ENCODE data around the gene RNU5D-1. TPM values are rescaled to one million over a fixed set of nuclear protein-coding genes. Genes with fewer than 3 reads are reported as not detected.

The RNU5D-1 gene
- total and polyA plus RNA-seq, 2 donors (not counting 1 experiment from before 2014, with no cell fraction given) = not detected

GRCh38 chr1:44777547-44777946 is 46.6 kb upstream of the RNU5D-1 start:
- Histone ChIP-seq H3K4me2 (replicated peaks; ENCODE audit: low read depth, low read length, poor library complexity, severe bottlenecking) (peak overlapping the region; percentile 75), H3K27ac (ENCODE audit: low read length in 2 of 2) (peak overlapping the region in 1 of 2 donors; percentile 93), H4K20me1 (ENCODE audit: control insufficient read depth, insufficient read depth, low read length, poor library complexity, severe bottlenecking) (peaks cover 39% of the 10 kb centered on the region), H2AFZ (ENCODE audit: insufficient read depth, low read depth, low read length, poor library complexity, severe bottlenecking) (no peak overlapping the region), H3K4me1 (ENCODE audit: control insufficient read depth in 2 of 2, insufficient read depth in 2 of 2, low read length in 2 of 2) (peaks cover 14 to 28% of the 10 kb centered on the region in 2 donors), H3K27me3 (replicated peaks in 1 of 4; ENCODE audit: control extremely low read depth in 1 of 4, control insufficient read depth in 3 of 4, insufficient read depth in 4 of 4, low read length in 3 of 4) (no peaks in the 10 kb centered on the region), H3K9ac (ENCODE audit: low read length) (no peak overlapping the region), H3K9me3 (ENCODE audit: control extremely low read depth in 1 of 3, control insufficient read depth in 2 of 3, insufficient read depth in 1 of 3, low read length in 2 of 3) (no peaks in the 10 kb centered on the region), H3K36me3 (replicated peaks in 1 of 2; ENCODE audit: control extremely low read depth in 1 of 2, control insufficient read depth in 1 of 2, extremely low read depth in 1 of 2, insufficient read depth in 2 of 2, low read length in 1 of 2) (peaks cover 0 to 54% of the 10 kb centered on the region in 2 experiments), H3K79me2 (ENCODE audit: control insufficient read depth, insufficient read depth, low read length) (peaks cover 5% of the 10 kb centered on the region), H3K4me3 (ENCODE audit: control extremely low read depth in 1 of 5, extremely low read depth in 1 of 5, insufficient read depth in 1 of 5, low read depth in 2 of 5, low read length in 4 of 5) (no peak overlapping the region)
- Mint-ChIP-seq H3K4me1 (peaks cover 40% of the 10 kb centered on the region), H3K27me3 (no peaks in the 10 kb centered on the region), H3K9me3 (ENCODE audit: insufficient read depth) (no peaks in the 10 kb centered on the region), H3K4me3 (peak overlapping the region; percentile 95), H3K27ac (peak overlapping the region; percentile 94)
- ATAC-seq (ENCODE audit: low read depth) (no peak), DNase-seq (no peak)
- CTCF ChIA-PET = interaction anchor here (0.6 to 1.2 kb wide), 5 partner anchors 16 to 210 kb away, joined by 3 to 5 read pairs (median 4); no protein-coding TSS in a partner anchor
- intact Hi-C loops (cut with micrococcal nuclease) = loop anchor here (5.0 kb wide), 1 partner anchor 235 kb away; the partner anchor contains the start of genes HECTD3 and UROD
- 87% methylated on average over 12 of the region's 14 CpGs for WGBS (ENCODE audit: insufficient coverage)
- POLR2A ChIA-PET = interaction anchor here (0.9 kb wide), 1 partner anchor 15 kb away, joined by 3 read pairs; no protein-coding TSS in a partner anchor
- TF ChIP-seq, protein P1, sequence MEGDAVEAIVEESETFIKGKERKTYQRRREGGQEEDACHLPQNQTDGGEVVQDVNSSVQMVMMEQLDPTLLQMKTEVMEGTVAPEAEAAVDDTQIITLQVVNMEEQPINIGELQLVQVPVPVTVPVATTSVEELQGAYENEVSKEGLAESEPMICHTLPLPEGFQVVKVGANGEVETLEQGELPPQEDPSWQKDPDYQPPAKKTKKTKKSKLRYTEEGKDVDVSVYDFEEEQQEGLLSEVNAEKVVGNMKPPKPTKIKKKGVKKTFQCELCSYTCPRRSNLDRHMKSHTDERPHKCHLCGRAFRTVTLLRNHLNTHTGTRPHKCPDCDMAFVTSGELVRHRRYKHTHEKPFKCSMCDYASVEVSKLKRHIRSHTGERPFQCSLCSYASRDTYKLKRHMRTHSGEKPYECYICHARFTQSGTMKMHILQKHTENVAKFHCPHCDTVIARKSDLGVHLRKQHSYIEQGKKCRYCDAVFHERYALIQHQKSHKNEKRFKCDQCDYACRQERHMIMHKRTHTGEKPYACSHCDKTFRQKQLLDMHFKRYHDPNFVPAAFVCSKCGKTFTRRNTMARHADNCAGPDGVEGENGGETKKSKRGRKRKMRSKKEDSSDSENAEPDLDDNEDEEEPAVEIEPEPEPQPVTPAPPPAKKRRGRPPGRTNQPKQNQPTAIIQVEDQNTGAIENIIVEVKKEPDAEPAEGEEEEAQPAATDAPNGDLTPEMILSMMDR (IDR thresholded peaks at IDR 0.05) = no peak
- TF ChIP-seq EZH2 (IDR thresholded peaks at IDR 0.05; ENCODE audit: borderline replicate concordance, insufficient read depth, low read depth, low read length, poor library complexity, severe bottlenecking) = no peak

GRCh38 chr1:44776730-44777068 is 45.7 kb upstream of the RNU5D-1 start:
- Histone ChIP-seq H3K4me1 (ENCODE audit: control insufficient read depth in 2 of 2, insufficient read depth in 2 of 2, low read length in 2 of 2) (peaks cover 14 to 28% of the 10 kb centered on the region in 2 donors), H3K4me2 (replicated peaks; ENCODE audit: low read depth, low read length, poor library complexity, severe bottlenecking) (peak overlapping the region; percentile 75), H3K36me3 (replicated peaks in 1 of 2; ENCODE audit: control extremely low read depth in 1 of 2, control insufficient read depth in 1 of 2, extremely low read depth in 1 of 2, insufficient read depth in 2 of 2, low read length in 1 of 2) (peaks cover 0 to 54% of the 10 kb centered on the region in 2 experiments), H3K27ac (ENCODE audit: low read length in 2 of 2) (peak overlapping the region; percentile 89 to 93), H3K4me3 (ENCODE audit: control extremely low read depth in 1 of 5, extremely low read depth in 1 of 5, insufficient read depth in 1 of 5, low read depth in 2 of 5, low read length in 4 of 5) (peak overlapping the region in 4 of 5 experiments; percentile 85 to 99 (median 88)), H3K27me3 (replicated peaks in 1 of 4; ENCODE audit: control extremely low read depth in 1 of 4, control insufficient read depth in 3 of 4, insufficient read depth in 4 of 4, low read length in 3 of 4) (no peaks in the 10 kb centered on the region), H3K9ac (ENCODE audit: low read length) (peak overlapping the region; percentile 94), H3K9me3 (ENCODE audit: control extremely low read depth in 1 of 3, control insufficient read depth in 2 of 3, insufficient read depth in 1 of 3, low read length in 2 of 3) (no peaks in the 10 kb centered on the region), H2AFZ (ENCODE audit: insufficient read depth, low read depth, low read length, poor library complexity, severe bottlenecking) (no peak overlapping the region), H4K20me1 (ENCODE audit: control insufficient read depth, insufficient read depth, low read length, poor library complexity, severe bottlenecking) (peaks cover 39% of the 10 kb centered on the region), H3K79me2 (ENCODE audit: control insufficient read depth, insufficient read depth, low read length) (peaks cover 5% of the 10 kb centered on the region)
- ATAC-seq (ENCODE audit: low read depth) = no peak
- peak overlapping the region; percentile 94 for H3K27ac Mint-ChIP-seq
- no peak for TF ChIP-seq EZH2 (IDR thresholded peaks at IDR 0.05; ENCODE audit: borderline replicate concordance, insufficient read depth, low read depth, low read length, poor library complexity, severe bottlenecking)
- TF ChIP-seq, protein P1 (IDR thresholded peaks at IDR 0.05) = no peak
- peak overlapping the region; percentile 95 for H3K4me3 Mint-ChIP-seq
- H3K4me1 Mint-ChIP-seq = peaks cover 38% of the 10 kb centered on the region
- 47% methylated on average over 11 of the region's 12 CpGs for WGBS (ENCODE audit: insufficient coverage)
- ChIA-PET CTCF (interaction anchor here (1.1 to 2.9 kb wide), 4 partner anchors 23 to 55 kb away, joined by 3 to 39 read pairs (median 6); partner anchors contain the start of genes PLK3 and RNU5D-1), POLR2A (interaction anchor here (1.0 to 2.5 kb wide), 9 partner anchors 8 to 234 kb away, joined by 3 to 25 read pairs (median 13); partner anchors contain the start of genes HECTD3, PLK3 and RNU5D-1)
- intact Hi-C loops (cut with micrococcal nuclease) = loop anchor here (5.0 kb wide), 1 partner anchor 236 kb away; the partner anchor contains the start of genes HECTD3 and UROD
- no peaks in the 10 kb centered on the region for H3K27me3 Mint-ChIP-seq
- DNase-seq = no peak
- no peaks in the 10 kb centered on the region for H3K9me3 Mint-ChIP-seq (ENCODE audit: insufficient read depth)
